HCT116 (cell line): ENCODE results near the gene VSNL1. TPM values are rescaled to one million over a fixed set of nuclear protein-coding genes. Genes with fewer than 3 reads are reported as not detected.

Experiments used
- ATAC-seq: fragments of 200-7000 bp; cut with Tn5 transposase; 2 replicates; pipeline ENCODE4 v1.9.1; 2020; ENCODE audit warnings: mild to moderate bottlenecking, moderate library complexity
- BruUV-seq: library from RNA; stranded (reverse); fragments of 400-500 nt; replicated peaks from 2 replicates; lab custom pipeline; 2021; lab: Mats Ljungman, UMichigan
- CTCF ChIA-PET: fragments of 300-600 bp; sonication (Branson Sonifier 250); formaldehyde crosslinking; loops from one replicate; lab custom pipeline; 2021; ENCODE audit warnings: antibody characterized with exemption; lab: Charles Lee
- POLR2A ChIA-PET: fragments of 300-600, 350-600 bp; sonication (Branson Sonifier 250); formaldehyde crosslinking; loops from one replicate; lab custom pipeline; 2021; ENCODE audit warnings: antibody characterized with exemption; lab: Charles Lee
- RAD21 ChIA-PET, 2 experiments: fragments of 300-600 bp; sonication (Branson Sonifier 250); formaldehyde crosslinking; loops; one replicate each; lab custom pipeline; 2023; ENCODE audit warnings: low total read pairs in 2 of 2; ENCODE audit not compliant: uncharacterized antibody in 2 of 2, unreplicated experiment in 2 of 2, low non-redundant PET in 1 of 2; lab: Charles Lee
- DNase-seq: peaks from one replicate; pipeline ENCODE4 v3.0.0-alpha.2; 2010; ENCODE audit warnings: low read depth, low spot score
- H2AFZ ChIP-seq: fragments of 200-600 bp; shearing (Covaris generic), sonication (generic); 2 replicates; pipeline ENCODE4 v1.6.1; 2017; ENCODE audit warnings: low read depth, mixed run types, mixed read lengths, antibody characterized with exemption, low read length; ENCODE audit not compliant: poor library complexity, severe bottlenecking
- H3K27ac ChIP-seq: 2 replicates; pipeline ENCODE4 v1.5.1; 2012; ENCODE audit warnings: low read depth, low read length
- H3K27me3 ChIP-seq: fragments of 200-600 bp; sonication (generic); 2 replicates; pipeline ENCODE4 v1.6.1; 2016; ENCODE audit warnings: mixed run types, low read length, mixed read lengths; ENCODE audit not compliant: insufficient read depth
- H3K36me3 ChIP-seq, 2 experiments: fragments of 200-500 bp in 1 of 2; fragments of 200-600 bp in 1 of 2; sonication (Bioruptor generic) in 1 of 2; sonication (generic) in 1 of 2; 2 replicates each; pipeline versions ENCODE4 v1.5.1 to v1.6.1; 2014 to 2016; ENCODE audit warnings: low read length in 2 of 2, inconsistent platforms in 1 of 2, mixed read lengths in 1 of 2, mixed run types in 1 of 2; ENCODE audit not compliant: insufficient read depth in 2 of 2, control insufficient read depth in 1 of 2
- H3K4me1 ChIP-seq, 2 experiments: fragments of 200-600 bp in 1 of 2; sonication (generic) in 1 of 2; 2 replicates each; pipeline versions ENCODE4 v1.5.1 to v1.6.1; 2012 to 2017; ENCODE audit warnings: low read length in 2 of 2, inconsistent platforms in 1 of 2, mild to moderate bottlenecking in 1 of 2, mixed read lengths in 1 of 2, mixed run types in 1 of 2, moderate library complexity in 1 of 2; ENCODE audit not compliant: insufficient read depth in 2 of 2, control insufficient read depth in 1 of 2
- H3K4me2 ChIP-seq: fragments of 200-600 bp; sonication (generic); 2 replicates; pipeline ENCODE4 v1.6.1; 2017; ENCODE audit warnings: mixed run types, low read length, mixed read lengths
- H3K4me3 ChIP-seq, 2 experiments: fragments of 200-600 bp in 1 of 2; sonication (generic) in 1 of 2; replicated peaks in 1 of 2; 2 replicates each; pipeline ENCODE4 v1.5.1; 2011 to 2016; ENCODE audit warnings: low read length in 2 of 2, control low read depth in 1 of 2, low read depth in 1 of 2, mild to moderate bottlenecking in 1 of 2, mixed read lengths in 1 of 2, mixed run types in 1 of 2
- H3K79me2 ChIP-seq: fragments of 200-600 bp; sonication (generic); 2 replicates; pipeline ENCODE4 v1.6.1; 2017; ENCODE audit warnings: mild to moderate bottlenecking, mixed run types, low read length, moderate library complexity, mixed read lengths; ENCODE audit not compliant: insufficient read depth
- H3K9ac ChIP-seq: fragments of 200-600 bp; sonication (generic); 2 replicates; pipeline ENCODE4 v1.6.1; 2016; ENCODE audit warnings: low read length, mixed read lengths
- H3K9me2 ChIP-seq: fragments of 200-600 bp; sonication (generic), shearing (Covaris generic); 2 replicates; pipeline ENCODE4 v1.6.1; 2017; ENCODE audit warnings: mixed run types, mild to moderate bottlenecking, moderate library complexity; ENCODE audit not compliant: insufficient read depth
- H3K9me3 ChIP-seq, 2 experiments: fragments of 200-500 bp in 1 of 2; fragments of 200-600 bp in 1 of 2; sonication (Bioruptor generic) in 1 of 2; sonication (generic) in 1 of 2; 2 replicates each; pipeline ENCODE4 v1.6.1; 2014 to 2017; ENCODE audit warnings: low read length in 2 of 2, mixed read lengths in 2 of 2, inconsistent platforms in 1 of 2, low read depth in 1 of 2, mild to moderate bottlenecking in 1 of 2, mixed run types in 1 of 2, moderate library complexity in 1 of 2; ENCODE audit not compliant: control insufficient read depth in 1 of 2, insufficient read depth in 1 of 2
- H4K20me1 ChIP-seq: fragments of 200-600 bp; sonication (generic), shearing (Covaris generic); 2 replicates; pipeline ENCODE4 v1.6.1; 2017; ENCODE audit warnings: mixed run types, mild to moderate bottlenecking, moderate library complexity; ENCODE audit not compliant: insufficient read depth
- CBX3 ChIP-seq: IDR thresholded peaks from 2 replicates; pipeline ENCODE4 v1.6.1; 2012; ENCODE audit warnings: low read depth
- EGR1 ChIP-seq: IDR thresholded peaks from 2 replicates; pipeline ENCODE4 v1.6.1; 2012; ENCODE audit warnings: low read depth
- FOSL1 ChIP-seq: IDR thresholded peaks from 2 replicates; pipeline ENCODE4 v1.6.1; 2012; ENCODE audit warnings: low read depth
- POLR2A ChIP-seq: IDR thresholded peaks from 2 replicates; pipeline ENCODE4 v1.7.0; 2011; ENCODE audit warnings: borderline replicate concordance; ENCODE audit not compliant: insufficient read depth, insufficient read length; ENCODE audit errors: extremely low read depth
- POLR2AphosphoS5 ChIP-seq: IDR thresholded peaks from 2 replicates; pipeline ENCODE4 v1.6.1; 2011; ENCODE audit warnings: mild to moderate bottlenecking, low read depth, low read length, moderate library complexity
- RAD21 ChIP-seq: IDR thresholded peaks from 2 replicates; pipeline ENCODE4 v1.6.1; 2012; ENCODE audit warnings: low read depth, mild to moderate bottlenecking
- SIN3A ChIP-seq: IDR thresholded peaks from 2 replicates; pipeline ENCODE4 v1.6.1; 2012; ENCODE audit warnings: low read depth
- SP1 ChIP-seq: IDR thresholded peaks from 2 replicates; pipeline ENCODE4 v1.6.1; 2012; ENCODE audit warnings: low read depth
- SRF ChIP-seq: IDR thresholded peaks from 2 replicates; pipeline ENCODE4 v1.6.1; 2012; ENCODE audit warnings: low read depth
- TCF7L2 ChIP-seq: IDR thresholded peaks from 2 replicates; pipeline ENCODE4 v1.7.0; 2011; ENCODE audit warnings: borderline replicate concordance, inconsistent platforms; ENCODE audit not compliant: insufficient read depth, insufficient read length; ENCODE audit errors: extremely low read depth
- YY1 ChIP-seq: IDR thresholded peaks from 2 replicates; pipeline ENCODE4 v1.6.1; 2011; ENCODE audit warnings: low read length, low read depth, moderate library complexity, mild to moderate bottlenecking; ENCODE audit not compliant: insufficient replicate concordance; ENCODE audit errors: extremely low read depth
- ZFX ChIP-seq: fragments of 450-650 bp; IDR thresholded peaks from 2 replicates; pipeline ENCODE4 v1.6.1; 2017
- intact Hi-C: fragments of 100-400 bp; cut with micrococcal nuclease; formaldehyde crosslinking; loops from 2 replicates; pipeline ENCODE4 v1.10.0; 2022
- total RNA-seq: library from RNA; stranded (reverse); gene quantifications from one replicate; pipeline ENCODE4 v1.2.1, GENCODE V29; 2021; ENCODE audit not compliant: unreplicated experiment
- TF ChIP-seq, protein P1 (sequence below): IDR thresholded peaks from 2 replicates; pipeline ENCODE4 v1.6.1; 2012

Gene VSNL1
- total RNA-seq, 1 experiment from 2014 or later, result 4.6 TPM

DNA sequence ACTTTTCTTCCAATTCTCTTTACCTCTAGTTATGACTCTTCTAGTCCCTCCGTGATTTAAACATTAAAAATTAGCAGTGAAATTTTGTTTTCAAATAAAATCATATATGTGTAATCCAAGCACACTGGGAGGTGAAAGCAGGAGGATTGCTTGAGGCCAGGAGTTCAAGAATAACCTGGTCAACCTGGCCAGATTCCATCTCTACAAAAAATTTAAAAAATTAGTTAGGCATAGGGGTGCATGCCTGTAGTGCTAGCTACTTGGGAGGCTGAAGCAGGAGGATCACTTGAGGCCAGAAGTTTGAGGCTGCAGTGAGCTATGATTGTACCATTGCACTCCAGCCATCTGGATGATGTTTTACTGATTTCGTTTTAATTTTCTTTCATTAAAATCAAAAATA is 7.0 kb upstream of the VSNL1 start (continued):
- no peak for TF ChIP-seq CBX3
- TF ChIP-seq, protein P1, sequence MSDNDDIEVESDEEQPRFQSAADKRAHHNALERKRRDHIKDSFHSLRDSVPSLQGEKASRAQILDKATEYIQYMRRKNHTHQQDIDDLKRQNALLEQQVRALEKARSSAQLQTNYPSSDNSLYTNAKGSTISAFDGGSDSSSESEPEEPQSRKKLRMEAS, result no peak
- no peak for TF ChIP-seq YY1

DNA sequence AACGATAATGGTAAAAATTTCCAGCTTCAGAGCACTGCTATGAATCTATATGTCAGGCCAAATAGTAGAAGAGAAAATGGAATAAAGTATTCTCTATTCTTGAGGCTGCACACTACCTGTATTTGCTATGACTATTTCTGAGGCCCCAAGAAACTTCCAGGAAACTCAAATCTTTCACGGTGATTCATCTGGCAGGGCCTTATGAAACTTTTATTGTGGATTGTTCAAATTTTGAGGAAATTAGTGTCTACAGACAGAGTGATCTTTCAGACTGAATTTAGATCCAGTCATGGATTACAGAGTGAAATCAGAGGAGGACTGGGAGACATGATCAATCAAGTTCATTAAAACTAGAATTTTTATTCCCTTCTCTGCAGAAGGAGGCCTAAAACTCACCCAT is 4.1 kb upstream of the VSNL1 start:
- H3K27me3 ChIP-seq, result no peaks in the 10 kb centered on the region; the same call in 1 of the 2 replicates
- RAD21 ChIA-PET, result no interaction called here
- H3K9me3 ChIP-seq, result no peaks in the 10 kb centered on the region
- CTCF ChIA-PET, result no interaction called here
- no peaks in the 10 kb centered on the region for H3K36me3 ChIP-seq
- H4K20me1 ChIP-seq, result no peaks in the 10 kb centered on the region
- no TSS peak for BruUV-seq
- POLR2A ChIA-PET, result no interaction called here
- H3K9me2 ChIP-seq, result no peaks in the 10 kb centered on the region
- H2AFZ ChIP-seq, result no peak overlapping the region
- no peak overlapping the region for H3K9ac ChIP-seq
- ATAC-seq (no peak), DNase-seq (no peak)
- no peaks in the 10 kb centered on the region for H3K79me2 ChIP-seq
- intact Hi-C loops, result no loop called here
- no peak overlapping the region for H3K27ac ChIP-seq
- no peak overlapping the region for H3K4me2 ChIP-seq
- H3K4me3 ChIP-seq, result no peak overlapping the region
- TF ChIP-seq POLR2A (no peak), EGR1 (no peak), SP1 (no peak), FOSL1 (no peak), POLR2AphosphoS5 (no peak), SRF (no peak), ZFX (no peak), RAD21 (no peak), TCF7L2 (no peak), SIN3A (no peak)
- TF ChIP-seq, protein P1, result no peak
- H3K4me1 ChIP-seq, result peaks cover 6 to 36% of the 10 kb centered on the region in 2 experiments; a peak in 3 of 4 replicates
